ENCODE data around the gene KRT37.

DNA sequence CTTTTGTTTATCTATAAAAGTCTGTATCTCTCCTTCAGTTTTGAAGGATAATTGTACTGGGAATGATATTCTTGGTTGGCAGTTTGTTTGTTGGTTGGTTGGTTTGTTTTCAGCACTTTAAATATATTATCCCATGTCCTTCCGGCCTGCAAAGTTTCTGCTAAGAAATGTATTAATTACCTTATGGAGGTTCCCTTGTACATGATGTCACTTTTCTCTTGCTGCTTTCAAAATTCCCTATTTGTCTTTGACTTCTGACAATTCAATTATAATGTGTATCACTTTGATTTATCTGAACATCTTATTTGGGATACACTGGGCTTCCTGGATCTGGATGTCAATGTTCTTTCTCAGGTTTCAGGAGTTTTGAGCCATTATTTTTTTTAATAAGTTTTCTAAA, 38.2 kb downstream of the KRT37 start:
- no peak for TF ChIP-seq POLR2A (IDR thresholded peaks at IDR 0.05)
- TF ChIP-seq, protein P1, sequence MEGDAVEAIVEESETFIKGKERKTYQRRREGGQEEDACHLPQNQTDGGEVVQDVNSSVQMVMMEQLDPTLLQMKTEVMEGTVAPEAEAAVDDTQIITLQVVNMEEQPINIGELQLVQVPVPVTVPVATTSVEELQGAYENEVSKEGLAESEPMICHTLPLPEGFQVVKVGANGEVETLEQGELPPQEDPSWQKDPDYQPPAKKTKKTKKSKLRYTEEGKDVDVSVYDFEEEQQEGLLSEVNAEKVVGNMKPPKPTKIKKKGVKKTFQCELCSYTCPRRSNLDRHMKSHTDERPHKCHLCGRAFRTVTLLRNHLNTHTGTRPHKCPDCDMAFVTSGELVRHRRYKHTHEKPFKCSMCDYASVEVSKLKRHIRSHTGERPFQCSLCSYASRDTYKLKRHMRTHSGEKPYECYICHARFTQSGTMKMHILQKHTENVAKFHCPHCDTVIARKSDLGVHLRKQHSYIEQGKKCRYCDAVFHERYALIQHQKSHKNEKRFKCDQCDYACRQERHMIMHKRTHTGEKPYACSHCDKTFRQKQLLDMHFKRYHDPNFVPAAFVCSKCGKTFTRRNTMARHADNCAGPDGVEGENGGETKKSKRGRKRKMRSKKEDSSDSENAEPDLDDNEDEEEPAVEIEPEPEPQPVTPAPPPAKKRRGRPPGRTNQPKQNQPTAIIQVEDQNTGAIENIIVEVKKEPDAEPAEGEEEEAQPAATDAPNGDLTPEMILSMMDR (IDR thresholded peaks at IDR 0.05) = no peak

Data from testis (tissue), 2 donors.